HepG2 (cell line): ENCODE results near the gene TUBA4B. TPM values are rescaled to one million over a fixed set of nuclear protein-coding genes. Genes with fewer than 3 reads are reported as not detected.
A peak's percentile ranks its signal among the peaks of the same experiment; 100 is the strongest.

ENCODE experiments used
- ATF2 ChIP-seq: sonication (generic); formaldehyde crosslinking; IDR thresholded peaks from 2 replicates; pipeline ENCODE4 v1.4.0; 2020; ENCODE audit warnings: missing genetic modification reagents
- BORCS8-MEF2B ChIP-seq: sonication (generic); formaldehyde crosslinking; IDR thresholded peaks from 2 replicates; pipeline ENCODE4 v1.8.0; 2022; ENCODE audit warnings: mild to moderate bottlenecking, missing genetic modification reagents
- HDAC1 ChIP-seq: sonication (generic); formaldehyde crosslinking; IDR thresholded peaks from 2 replicates; pipeline ENCODE4 v1.5.1; 2020; ENCODE audit warnings: mild to moderate bottlenecking, missing genetic modification reagents
- HOXA9 ChIP-seq: sonication (generic); formaldehyde crosslinking; IDR thresholded peaks from 2 replicates; pipeline ENCODE4 v1.8.1; 2022; ENCODE audit warnings: missing genetic modification reagents, mild to moderate bottlenecking, moderate library complexity, borderline replicate concordance
- IRF9 ChIP-seq: sonication (generic); formaldehyde crosslinking; IDR thresholded peaks from 2 replicates; pipeline ENCODE4 v1.8.0; 2022; ENCODE audit warnings: missing genetic modification reagents, mild to moderate bottlenecking, borderline replicate concordance
- KAT2B ChIP-seq: fragments of 150-350 bp; IDR thresholded peaks from 2 replicates; pipeline ENCODE4 v1.6.1; 2014; ENCODE audit warnings: low read depth, low read length, borderline replicate concordance
- MTF1 ChIP-seq: sonication (generic); formaldehyde crosslinking; IDR thresholded peaks from 2 replicates; pipeline ENCODE4 v1.5.0; 2020; ENCODE audit warnings: missing genetic modification reagents
- NFE2 ChIP-seq: sonication (generic); formaldehyde crosslinking; IDR thresholded peaks from 2 replicates; pipeline ENCODE4 v1.4.0; 2020; ENCODE audit warnings: missing genetic modification reagents
- NR3C1 ChIP-seq: sonication (generic); formaldehyde crosslinking; IDR thresholded peaks from 2 replicates; pipeline ENCODE4 v1.4.0; 2020; ENCODE audit warnings: missing genetic modification reagents
- PAF1 ChIP-seq: IDR thresholded peaks from 2 replicates; pipeline ENCODE4 v1.6.1; 2016; ENCODE audit warnings: missing genetic modification reagents, missing compliant biosample characterization
- RAD21 ChIP-seq: fragments of 450-650 bp; formaldehyde crosslinking; IDR thresholded peaks from 2 replicates; pipeline ENCODE4 v1.5.0; 2020; ENCODE audit warnings: mild to moderate bottlenecking
- RARA ChIP-seq: IDR thresholded peaks from 2 replicates; pipeline ENCODE4 v1.6.1; 2016; ENCODE audit warnings: missing genetic modification reagents, missing compliant biosample characterization
- RFXANK ChIP-seq: IDR thresholded peaks from 2 replicates; pipeline ENCODE4 v1.6.1; 2016
- SRSF1 ChIP-seq: fragments of 200-400 bp; formaldehyde crosslinking; optimal IDR thresholded peaks from 2 replicates; pipeline ENCODE3; 2017; ENCODE audit warnings: mild to moderate bottlenecking, low read depth, low read length, moderate library complexity
- STAG1 ChIP-seq: sonication (generic); formaldehyde crosslinking; IDR thresholded peaks from 2 replicates; pipeline ENCODE4 v1.4.0; 2020; ENCODE audit warnings: missing genetic modification reagents
- ZNF460 ChIP-seq: sonication (generic); formaldehyde crosslinking; IDR thresholded peaks from 2 replicates; pipeline ENCODE4 v1.5.1; 2020; ENCODE audit warnings: missing genetic modification reagents, mild to moderate bottlenecking, borderline replicate concordance
- polyA plus RNA-seq, 8 experiments: library from polyadenylated mRNA; depleted of rRNA in 3 of 8; stranded (reverse) in 7 of 8; unstranded in 1 of 8; fragments of >200 nt; fragmentation: Illumina TruSeq in 4 of 8; extraction: Trizol in 4 of 8; gene quantifications; 2 replicates each; pipeline versions ENCODE4 v1.2.1 to v1.2.3, GENCODE V29; 2011 to 2016; ENCODE audit warnings: low read depth in 4 of 8, missing spikeins in 1 of 8, mixed read lengths in 1 of 8; ENCODE audit not compliant: insufficient read depth in 1 of 8
- total RNA-seq, 5 experiments: library from RNA; depleted of rRNA; stranded (reverse); fragments of >200 nt; fragmentation: Illumina TruSeq; extraction: Trizol; gene quantifications; 2 replicates each; pipeline ENCODE4 v1.2.3, GENCODE V29; 2016; ENCODE audit warnings: low read depth in 1 of 5
- TF ChIP-seq, protein P1 (sequence below): sonication (generic); formaldehyde crosslinking; IDR thresholded peaks from 2 replicates; pipeline ENCODE4 v1.5.0; 2020; ENCODE audit warnings: missing genetic modification reagents
- TF ChIP-seq, protein P2 (sequence below): sonication (generic); formaldehyde crosslinking; IDR thresholded peaks from 2 replicates; pipeline ENCODE4 v1.4.0; 2020; ENCODE audit warnings: missing genetic modification reagents
- TF ChIP-seq, protein P3 (sequence below): sonication (generic); formaldehyde crosslinking; IDR thresholded peaks from 2 replicates; pipeline ENCODE4 v1.5.0; 2020; ENCODE audit warnings: missing genetic modification reagents
- TF ChIP-seq, protein P4 (sequence below): sonication (generic); formaldehyde crosslinking; conservative IDR thresholded peaks from 2 replicates; pipeline ENCODE4 v1.8.0; 2022; ENCODE audit warnings: low read depth, missing genetic modification reagents

TUBA4B gene
- total and polyA plus RNA-seq, 2 of the 13 experiments (the other 11 are each of a cell fraction or from before 2014, with no cell fraction given): 0.18 to 0.22 TPM

GRCh38 chr2:219207134-219207883 lies 45.7 kb upstream of the TUBA4B start (continued):
- no peak for TF ChIP-seq SRSF1
- no peak for TF ChIP-seq HOXA9 (CRISPR knock-in tag)
- no peak for TF ChIP-seq HDAC1 (CRISPR knock-in tag)
- TF ChIP-seq RARA (CRISPR knock-in tag): peak; percentile 35; the same call in 1 of the 2 replicates
- TF ChIP-seq, protein P1, sequence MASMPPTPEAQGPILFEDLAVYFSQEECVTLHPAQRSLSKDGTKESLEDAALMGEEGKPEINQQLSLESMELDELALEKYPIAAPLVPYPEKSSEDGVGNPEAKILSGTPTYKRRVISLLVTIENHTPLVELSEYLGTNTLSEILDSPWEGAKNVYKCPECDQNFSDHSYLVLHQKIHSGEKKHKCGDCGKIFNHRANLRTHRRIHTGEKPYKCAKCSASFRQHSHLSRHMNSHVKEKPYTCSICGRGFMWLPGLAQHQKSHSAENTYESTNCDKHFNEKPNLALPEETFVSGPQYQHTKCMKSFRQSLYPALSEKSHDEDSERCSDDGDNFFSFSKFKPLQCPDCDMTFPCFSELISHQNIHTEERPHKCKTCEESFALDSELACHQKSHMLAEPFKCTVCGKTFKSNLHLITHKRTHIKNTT (CRISPR knock-in tag): no peak
- TF ChIP-seq MTF1 (CRISPR knock-in tag): no peak
- 0 out of 2 replicates have a peak, but pooled peaks have one; percentile 55 for TF ChIP-seq PAF1 (CRISPR knock-in tag)
- TF ChIP-seq ATF2: no peak
- TF ChIP-seq, protein P2, sequence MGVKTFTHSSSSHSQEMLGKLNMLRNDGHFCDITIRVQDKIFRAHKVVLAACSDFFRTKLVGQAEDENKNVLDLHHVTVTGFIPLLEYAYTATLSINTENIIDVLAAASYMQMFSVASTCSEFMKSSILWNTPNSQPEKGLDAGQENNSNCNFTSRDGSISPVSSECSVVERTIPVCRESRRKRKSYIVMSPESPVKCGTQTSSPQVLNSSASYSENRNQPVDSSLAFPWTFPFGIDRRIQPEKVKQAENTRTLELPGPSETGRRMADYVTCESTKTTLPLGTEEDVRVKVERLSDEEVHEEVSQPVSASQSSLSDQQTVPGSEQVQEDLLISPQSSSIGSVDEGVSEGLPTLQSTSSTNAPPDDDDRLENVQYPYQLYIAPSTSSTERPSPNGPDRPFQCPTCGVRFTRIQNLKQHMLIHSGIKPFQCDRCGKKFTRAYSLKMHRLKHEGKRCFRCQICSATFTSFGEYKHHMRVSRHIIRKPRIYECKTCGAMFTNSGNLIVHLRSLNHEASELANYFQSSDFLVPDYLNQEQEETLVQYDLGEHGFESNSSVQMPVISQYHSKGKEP (CRISPR knock-in tag): no peak
- TF ChIP-seq ZNF460: no peak
- TF ChIP-seq, protein P3, sequence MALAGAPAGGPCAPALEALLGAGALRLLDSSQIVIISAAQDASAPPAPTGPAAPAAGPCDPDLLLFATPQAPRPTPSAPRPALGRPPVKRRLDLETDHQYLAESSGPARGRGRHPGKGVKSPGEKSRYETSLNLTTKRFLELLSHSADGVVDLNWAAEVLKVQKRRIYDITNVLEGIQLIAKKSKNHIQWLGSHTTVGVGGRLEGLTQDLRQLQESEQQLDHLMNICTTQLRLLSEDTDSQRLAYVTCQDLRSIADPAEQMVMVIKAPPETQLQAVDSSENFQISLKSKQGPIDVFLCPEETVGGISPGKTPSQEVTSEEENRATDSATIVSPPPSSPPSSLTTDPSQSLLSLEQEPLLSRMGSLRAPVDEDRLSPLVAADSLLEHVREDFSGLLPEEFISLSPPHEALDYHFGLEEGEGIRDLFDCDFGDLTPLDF: no peak
- no peak for TF ChIP-seq STAG1 (CRISPR knock-in tag)
- TF ChIP-seq, protein P4, sequence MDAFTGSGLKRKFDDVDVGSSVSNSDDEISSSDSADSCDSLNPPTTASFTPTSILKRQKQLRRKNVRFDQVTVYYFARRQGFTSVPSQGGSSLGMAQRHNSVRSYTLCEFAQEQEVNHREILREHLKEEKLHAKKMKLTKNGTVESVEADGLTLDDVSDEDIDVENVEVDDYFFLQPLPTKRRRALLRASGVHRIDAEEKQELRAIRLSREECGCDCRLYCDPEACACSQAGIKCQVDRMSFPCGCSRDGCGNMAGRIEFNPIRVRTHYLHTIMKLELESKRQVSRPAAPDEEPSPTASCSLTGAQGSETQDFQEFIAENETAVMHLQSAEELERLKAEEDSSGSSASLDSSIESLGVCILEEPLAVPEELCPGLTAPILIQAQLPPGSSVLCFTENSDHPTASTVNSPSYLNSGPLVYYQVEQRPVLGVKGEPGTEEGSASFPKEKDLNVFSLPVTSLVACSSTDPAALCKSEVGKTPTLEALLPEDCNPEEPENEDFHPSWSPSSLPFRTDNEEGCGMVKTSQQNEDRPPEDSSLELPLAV (CRISPR knock-in tag): no peak
- TF ChIP-seq NFE2 (CRISPR knock-in tag): no peak
- no peak for TF ChIP-seq IRF9 (CRISPR knock-in tag)
- TF ChIP-seq BORCS8-MEF2B (CRISPR knock-in tag): no peak
- no peak for TF ChIP-seq RAD21 (CRISPR knock-in tag)
- no peak for TF ChIP-seq NR3C1 (CRISPR knock-in tag)
- TF ChIP-seq KAT2B: no peak
- TF ChIP-seq RFXANK (CRISPR knock-in tag): no peak
